ENCODE results near the gene CHRNB4. TPM values are rescaled to one million over a fixed set of nuclear protein-coding genes. Genes with fewer than 3 reads are reported as not detected.

Gene CHRNB4
- total and polyA plus RNA-seq, 7 donors, result not detected

DNA sequence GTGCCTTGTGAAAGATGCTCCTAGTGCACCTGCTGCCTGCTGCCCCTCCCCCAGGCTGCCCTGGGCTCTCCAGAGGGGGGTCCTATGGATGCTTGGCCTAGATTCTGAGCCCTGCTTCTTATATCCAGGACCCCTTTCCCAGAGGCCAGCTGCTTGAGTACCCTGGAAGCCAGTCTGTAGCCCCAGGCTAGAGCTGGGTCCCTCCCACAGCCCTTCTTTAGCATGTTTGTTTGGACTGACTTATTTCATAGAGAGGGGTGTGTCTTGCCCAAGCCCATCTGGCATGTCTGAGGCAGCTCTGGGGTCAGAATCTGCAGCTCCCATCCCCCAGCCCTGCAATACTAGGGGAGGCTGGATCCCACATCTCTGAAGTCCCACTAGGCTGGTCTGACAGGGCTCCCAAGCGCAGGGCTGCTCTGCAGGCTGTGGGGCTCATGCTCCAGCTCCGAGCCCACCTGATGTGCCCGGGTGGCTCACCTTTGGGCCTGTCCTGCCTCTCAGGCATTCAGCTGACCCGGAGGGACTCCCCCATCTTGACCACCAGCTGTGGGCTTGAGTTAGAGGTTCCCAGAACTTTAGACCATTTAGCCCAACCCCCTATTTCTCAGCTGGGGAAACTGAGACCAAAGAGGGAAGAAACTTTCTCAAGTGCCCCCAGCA, 3.1 kb downstream of the CHRNB4 start:
- peaks cover 6% of the 10 kb centered on the region for H3K9me3 ChIP-seq
- no peak overlapping the region for H3K27ac ChIP-seq
- DNase-seq, result no peak
- TF ChIP-seq, protein P1, sequence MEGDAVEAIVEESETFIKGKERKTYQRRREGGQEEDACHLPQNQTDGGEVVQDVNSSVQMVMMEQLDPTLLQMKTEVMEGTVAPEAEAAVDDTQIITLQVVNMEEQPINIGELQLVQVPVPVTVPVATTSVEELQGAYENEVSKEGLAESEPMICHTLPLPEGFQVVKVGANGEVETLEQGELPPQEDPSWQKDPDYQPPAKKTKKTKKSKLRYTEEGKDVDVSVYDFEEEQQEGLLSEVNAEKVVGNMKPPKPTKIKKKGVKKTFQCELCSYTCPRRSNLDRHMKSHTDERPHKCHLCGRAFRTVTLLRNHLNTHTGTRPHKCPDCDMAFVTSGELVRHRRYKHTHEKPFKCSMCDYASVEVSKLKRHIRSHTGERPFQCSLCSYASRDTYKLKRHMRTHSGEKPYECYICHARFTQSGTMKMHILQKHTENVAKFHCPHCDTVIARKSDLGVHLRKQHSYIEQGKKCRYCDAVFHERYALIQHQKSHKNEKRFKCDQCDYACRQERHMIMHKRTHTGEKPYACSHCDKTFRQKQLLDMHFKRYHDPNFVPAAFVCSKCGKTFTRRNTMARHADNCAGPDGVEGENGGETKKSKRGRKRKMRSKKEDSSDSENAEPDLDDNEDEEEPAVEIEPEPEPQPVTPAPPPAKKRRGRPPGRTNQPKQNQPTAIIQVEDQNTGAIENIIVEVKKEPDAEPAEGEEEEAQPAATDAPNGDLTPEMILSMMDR (IDR thresholded peaks at IDR 0.05), result no peak
- intact Hi-C loops (cut with DNase I), result loop anchor here (2.0 to 5.0 kb wide), 2 partner anchors 69 to 71 kb away; no protein-coding TSS in a partner anchor
- 74 to 83% (median 75%) methylated on average over 4 of the region's 4 CpGs for WGBS, 3 donors
- H3K36me3 ChIP-seq (ENCODE audit: insufficient read depth in 1 of 2, low read depth in 1 of 2), result no peaks in the 10 kb centered on the region
- peaks cover 0 to 18% (median 4%) of the 10 kb centered on the region in 3 donors for H3K27me3 ChIP-seq (ENCODE audit: insufficient read depth in 3 of 3, low read length in 2 of 3)
- H3K4me1 ChIP-seq, result peaks cover 8% of the 10 kb centered on the region
- ATAC-seq, result no peak
- no peak overlapping the region for H3K4me3 ChIP-seq

DNA sequence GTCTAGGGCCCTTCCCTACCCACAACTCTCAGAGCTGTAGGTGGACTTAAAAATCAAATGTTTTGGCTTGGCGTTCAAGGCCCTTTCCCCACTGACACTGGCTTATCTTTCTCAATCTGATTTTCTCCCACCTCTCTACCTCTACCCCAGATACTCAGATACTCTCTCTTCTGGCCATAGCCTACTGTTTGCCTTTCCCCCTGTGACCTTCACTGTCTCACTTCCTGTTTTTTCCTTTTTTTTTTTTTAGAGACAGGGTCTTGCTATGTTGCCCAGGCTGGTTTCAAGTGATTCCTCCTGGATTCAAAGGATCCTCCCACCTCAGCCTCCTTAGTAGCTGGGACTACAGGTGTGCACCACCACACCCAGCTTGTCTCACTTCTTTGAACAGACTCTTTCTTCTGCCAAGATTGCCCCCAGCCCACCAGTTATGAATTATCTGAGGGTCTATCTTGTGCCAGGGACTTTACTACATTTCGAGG, 4.6 kb downstream of the CHRNB4 start:
- Histone ChIP-seq H3K9me3 (peaks cover 6% of the 10 kb centered on the region), H3K27me3 (ENCODE audit: insufficient read depth in 3 of 3, low read length in 2 of 3) (peaks cover 0 to 20% (median 4%) of the 10 kb centered on the region in 3 donors), H3K4me1 (peaks cover 7% of the 10 kb centered on the region), H3K27ac (no peak overlapping the region), H3K4me3 (no peak overlapping the region), H3K36me3 (ENCODE audit: insufficient read depth in 1 of 2, low read depth in 1 of 2) (no peaks in the 10 kb centered on the region)
- TF ChIP-seq, protein P1 (IDR thresholded peaks at IDR 0.05), result no peak
- ATAC-seq, result no peak
- DNase-seq, result no peak
- intact Hi-C loops (cut with DNase I), result loop anchor here in 1 of 2 donors (5.0 kb wide), 1 partner anchor 71 kb away; no protein-coding TSS in a partner anchor
- 88 to 98% (median 96%) methylated on average over 2 of the region's 2 CpGs for WGBS, 3 donors

DNA sequence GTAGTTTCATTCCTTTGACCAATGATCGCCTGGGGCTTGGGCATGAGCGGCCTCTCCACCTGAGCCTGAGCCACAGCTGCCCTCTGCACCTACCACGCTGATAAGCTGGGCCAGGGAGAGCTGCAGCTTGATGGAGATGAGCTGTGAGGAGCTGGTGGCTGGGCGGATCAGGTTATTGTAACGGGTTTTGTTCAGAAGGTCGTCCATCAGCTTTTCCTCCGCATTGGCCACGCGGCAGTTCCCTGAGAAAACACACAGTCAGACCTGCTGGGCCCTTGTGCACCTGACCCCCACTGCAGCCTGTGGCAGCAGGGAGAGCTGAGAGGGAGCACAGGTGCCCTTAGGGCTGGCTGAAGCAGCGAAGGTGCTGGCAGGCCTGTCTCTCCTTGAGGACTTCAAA, 5.7 kb downstream of the CHRNB4 start:
- H3K4me3 ChIP-seq, result no peak overlapping the region
- no peak overlapping the region for H3K27ac ChIP-seq
- H3K36me3 ChIP-seq (ENCODE audit: insufficient read depth in 1 of 2, low read depth in 1 of 2), result no peaks in the 10 kb centered on the region
- peaks cover 0 to 12% (median 4%) of the 10 kb centered on the region in 3 donors for H3K27me3 ChIP-seq (ENCODE audit: insufficient read depth in 3 of 3, low read length in 2 of 3)
- intact Hi-C loops (cut with DNase I), result loop anchor here in 1 of 2 donors (5.0 kb wide), 1 partner anchor 72 kb away; no protein-coding TSS in a partner anchor
- ATAC-seq (no peak), DNase-seq (no peak)
- WGBS, 3 donors, result 87 to 92% (median 90%) methylated on average over 10 of the region's 10 CpGs
- no peaks in the 10 kb centered on the region for H3K4me1 ChIP-seq
- H3K9me3 ChIP-seq, result peaks cover 6% of the 10 kb centered on the region
- TF ChIP-seq, protein P1 (IDR thresholded peaks at IDR 0.05), result no peak

DNA sequence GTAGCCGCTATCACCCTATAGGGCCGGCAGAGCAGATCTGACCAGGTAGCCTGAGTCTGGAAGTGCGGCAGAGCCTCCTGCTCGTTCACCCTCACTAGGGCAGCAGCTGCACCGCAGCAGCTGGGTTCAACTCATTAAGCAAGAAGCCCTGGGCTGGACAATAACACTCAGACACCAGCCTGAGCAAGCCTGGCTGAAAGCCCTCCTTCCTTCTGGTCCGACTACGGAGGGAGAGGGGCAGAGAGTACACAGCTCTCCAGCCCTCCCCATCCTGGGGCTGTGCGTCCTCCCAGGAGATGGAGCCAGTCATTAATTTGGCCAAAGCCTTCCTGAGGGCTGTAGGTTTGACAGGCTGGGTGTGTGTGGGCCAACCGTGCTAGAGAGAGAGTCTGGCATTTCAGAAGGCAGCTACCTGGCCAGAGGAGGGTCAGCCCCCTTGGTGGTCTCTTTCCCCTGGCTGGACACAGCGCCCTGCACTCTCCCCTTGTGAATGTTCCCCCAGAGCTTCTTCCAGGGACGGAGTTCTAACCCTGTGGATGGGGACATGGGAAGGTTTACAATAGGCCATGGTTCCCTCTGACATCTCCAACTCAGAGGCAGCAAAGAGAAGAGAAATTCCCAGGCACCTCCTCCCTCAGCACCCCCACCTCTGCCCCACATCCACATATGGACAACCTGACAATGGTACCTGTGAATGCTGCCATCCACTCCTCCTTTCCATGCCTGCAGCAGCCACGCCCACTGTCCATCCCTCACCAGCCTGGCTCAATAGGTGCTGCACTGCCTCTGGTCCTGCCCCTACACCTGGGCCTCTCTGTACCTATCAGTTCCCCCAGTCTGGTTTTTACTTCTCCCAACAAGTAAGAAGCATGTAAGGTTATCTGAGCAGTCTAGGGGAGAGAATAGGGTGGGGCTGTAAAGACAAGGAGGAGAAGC, 6.5 kb downstream of the CHRNB4 start:
- Histone ChIP-seq H3K36me3 (ENCODE audit: insufficient read depth in 1 of 2, low read depth in 1 of 2) (no peaks in the 10 kb centered on the region), H3K27ac (no peak overlapping the region), H3K4me3 (no peak overlapping the region), H3K4me1 (no peaks in the 10 kb centered on the region), H3K27me3 (ENCODE audit: insufficient read depth in 3 of 3, low read length in 2 of 3) (peaks cover 0 to 4% (median 4%) of the 10 kb centered on the region in 3 donors), H3K9me3 (peaks cover 6% of the 10 kb centered on the region)
- 65 to 82% (median 73%) methylated on average over 11 to 12 of the region's 12 CpGs for WGBS, 3 donors
- intact Hi-C loops (cut with DNase I), result loop anchor here in 1 of 2 donors (5.0 kb wide), 1 partner anchor 73 kb away; no protein-coding TSS in a partner anchor
- ATAC-seq (no peak), DNase-seq (no peak)
- TF ChIP-seq, protein P1 (IDR thresholded peaks at IDR 0.05), result no peak
